K562 (cell line): ENCODE results near the gene SAMD8. TPM values are rescaled to one million over a fixed set of nuclear protein-coding genes. Genes with fewer than 3 reads are reported as not detected.

Experiments used
- CHD2 ChIP-seq: IDR thresholded peaks from 2 replicates; pipeline ENCODE4 v1.6.1; 2011; ENCODE audit warnings: low read depth, low read length
- CREB5 ChIP-seq: fragments of 250-450 bp; sonication (Bioruptor Pico); IDR thresholded peaks from 2 replicates; pipeline ENCODE4 v1.5.0; 2020; ENCODE audit warnings: mild to moderate bottlenecking
- FOXO4 ChIP-seq: fragments of 450-650 bp; formaldehyde crosslinking; IDR thresholded peaks from 2 replicates; pipeline ENCODE4 v1.4.0; 2020; ENCODE audit warnings: mild to moderate bottlenecking, moderate library complexity
- GABPA ChIP-seq: fragments of 200-800 bp; sonication (Bioruptor generic); conservative IDR thresholded peaks from 2 replicates; pipeline ENCODE4 v1.6.1; 2016; ENCODE audit warnings: low read depth, missing genetic modification characterization, missing compliant biosample characterization
- GTF2A2 ChIP-seq: IDR thresholded peaks from 2 replicates; pipeline ENCODE4 v1.6.1; 2016; ENCODE audit warnings: mild to moderate bottlenecking, missing genetic modification characterization, missing compliant biosample characterization
- KAT7 ChIP-seq: sonication (generic); formaldehyde crosslinking; IDR thresholded peaks from 2 replicates; pipeline ENCODE4 v1.8.0; 2022; ENCODE audit warnings: missing genetic modification reagents, mild to moderate bottlenecking, borderline replicate concordance
- KLF1 ChIP-seq: fragments of 450-650 bp; IDR thresholded peaks from 2 replicates; pipeline ENCODE4 v1.6.1; 2016; ENCODE audit warnings: missing genetic modification characterization, missing compliant biosample characterization
- LARP7 ChIP-seq: fragments of 450-650 bp; IDR thresholded peaks from 2 replicates; pipeline ENCODE4 v1.6.1; 2016
- NR0B1 ChIP-seq: fragments of 450-650 bp; IDR thresholded peaks from one replicate; pipeline ENCODE4 v1.6.1; 2018; ENCODE audit warnings: mild to moderate bottlenecking, moderate library complexity; ENCODE audit not compliant: partially characterized antibody
- NR2F6 ChIP-seq: fragments of 450-650 bp; formaldehyde crosslinking; IDR thresholded peaks from 2 replicates; pipeline ENCODE4 v1.4.0; 2020; ENCODE audit warnings: mild to moderate bottlenecking
- RB1 ChIP-seq: fragments of 450-650 bp; IDR thresholded peaks from 2 replicates; pipeline ENCODE4 v1.6.1; 2017; ENCODE audit warnings: low read depth, mild to moderate bottlenecking
- RUNX1 ChIP-seq: sonication (generic); IDR thresholded peaks from 2 replicates; pipeline ENCODE4 v1.6.1; 2016; ENCODE audit warnings: antibody characterized with exemption, low read depth
- SMARCE1 ChIP-seq: fragments of 450-650 bp; IDR thresholded peaks from 2 replicates; pipeline ENCODE4 v1.7.1; 2016; ENCODE audit warnings: mild to moderate bottlenecking
- TCF7L2 ChIP-seq: fragments of 150-350 bp; IDR thresholded peaks from 2 replicates; pipeline ENCODE4 v1.6.1; 2016; ENCODE audit warnings: low read depth, mild to moderate bottlenecking, low read length, moderate library complexity
- TRIM28 ChIP-seq: fragments of 450-650 bp; IDR thresholded peaks from 2 replicates; pipeline ENCODE4 v1.6.1; 2017
- U2AF1 ChIP-seq: fragments of 200-400 bp; formaldehyde crosslinking; optimal IDR thresholded peaks from 2 replicates; pipeline ENCODE3; 2017; ENCODE audit warnings: mild to moderate bottlenecking, low read depth, low read length, moderate library complexity
- ZBTB12 ChIP-seq: fragments of 250-450 bp; sonication (Bioruptor Pico); IDR thresholded peaks from 2 replicates; pipeline ENCODE4 v1.4.0; 2020
- ZBTB33 ChIP-seq: sonication (generic); formaldehyde crosslinking; IDR thresholded peaks from 2 replicates; pipeline ENCODE4 v1.8.1; 2023; ENCODE audit warnings: mild to moderate bottlenecking, missing genetic modification reagents
- ZFP36 ChIP-seq: fragments of 150-350 bp; IDR thresholded peaks from 2 replicates; pipeline ENCODE4 v1.6.1; 2018; ENCODE audit warnings: low read length, low read depth; ENCODE audit not compliant: partially characterized antibody
- ZNF263 ChIP-seq: sonication (generic); formaldehyde crosslinking; IDR thresholded peaks from 2 replicates; pipeline ENCODE4 v1.8.0; 2022; ENCODE audit warnings: mild to moderate bottlenecking, missing genetic modification reagents, borderline replicate concordance
- ZNF668 ChIP-seq: fragments of 250-450 bp; sonication (Bioruptor Pico); IDR thresholded peaks from 2 replicates; pipeline ENCODE4 v1.8.0; 2022; ENCODE audit warnings: mild to moderate bottlenecking, inconsistent platforms
- polyA plus RNA-seq, 8 experiments: library from polyadenylated mRNA; depleted of rRNA in 4 of 8; stranded (reverse) in 5 of 8; unstranded in 3 of 8; fragments of >200 nt; fragmentation: Nextera tagmentation in 2 of 8; fragmentation: Illumina TruSeq in 1 of 8; extraction: Ambion mirVana in 2 of 8; extraction: Trizol in 1 of 8; gene quantifications; 2 replicates each; pipeline versions ENCODE4 v1.2.1 to v1.2.3, GENCODE V29; 2011 to 2014; ENCODE audit warnings: inconsistent platforms in 1 of 8, missing spikeins in 1 of 8
- total RNA-seq, 7 experiments: library from RNA; depleted of rRNA in 6 of 7; stranded (reverse); fragments of >200 nt in 6 of 7; fragmentation: Illumina TruSeq in 2 of 7; extraction: Trizol in 2 of 7; gene quantifications; 2 replicates each; pipeline versions ENCODE4 v1.2.1 to v1.2.3, GENCODE V29; 2011 to 2021; ENCODE audit warnings: low replicate concordance in 1 of 7

Gene SAMD8
- total and polyA plus RNA-seq, 9 of the 15 experiments (the other 6 are each of a cell fraction or from before 2014, with no cell fraction given): 2.7 to 16.1 (median 6.2) TPM

GRCh38 chr10:75209086-75209920, 97.8 kb downstream of the SAMD8 start (continued):
- TF ChIP-seq NR2F6 (no peak), TCF7L2 (no peak), ZBTB33 (CRISPR knock-in tag) (peak; percentile 58; the same call in 1 of the 2 replicates), ZNF668 (CRISPR knock-in tag) (peak; percentile 97), NR0B1 (no peak), CREB5 (CRISPR knock-in tag) (no peak; the same call in 1 of the 2 replicates), LARP7 (no peak), RB1 (no peak), KLF1 (tag) (no peak), GABPA (tag) (peak; percentile 42; the same call in 1 of the 2 replicates), GTF2A2 (tag) (peak; percentile 78; the same call in 1 of the 2 replicates), RUNX1 (no peak), KAT7 (CRISPR knock-in tag) (no peak), ZFP36 (no peak), FOXO4 (CRISPR knock-in tag) (peak; percentile 88; the same call in 1 of the 2 replicates), TRIM28 (no peak), ZNF263 (CRISPR knock-in tag) (no peak), ZBTB12 (peak; percentile 61; the same call in 1 of the 2 replicates), SMARCE1 (no peak), CHD2 (no peak), U2AF1 (no peak)
